Hair follicle dermal papilla cell (primary cell): ENCODE results near the gene HAUS2. TPM values are rescaled to one million over a fixed set of nuclear protein-coding genes. Genes with fewer than 3 reads are reported as not detected.

ENCODE experiments used
- total RNA-seq: library from RNA; depleted of rRNA; stranded (reverse); fragments of >200 nt; gene quantifications from 2 replicates; pipeline ENCODE4 v1.2.3, GENCODE V29; 2012

Gene HAUS2
- total RNA-seq, result 25.8 and 28.2 TPM in 2 replicates

GRCh38 chr15:42548249-42549031 lies at the start of gene HAUS2, which contains the start of gene LRRC57:
TSS of gene HAUS2 (plus strand) at chr15:42548838. CDS start at chr15:42548873, 35 bp downstream.
TSS of gene LRRC57 (minus strand) at chr15:42548793. CDS start at chr15:42548434, 359 bp downstream.

GRCh38 chr15:42575188-42576039 lies 26.8 kb downstream of the HAUS2 start, which contains the start of gene STARD9:
TSS of gene STARD9 (plus strand) at chr15:42575606. CDS start at chr15:42575716, 110 bp downstream.

Other genes with a start within 250 kb of the HAUS2 start
- gene CAPN3, start 189.3 kb upstream of the HAUS2 start, total RNA-seq, result 1.2 and 1.9 TPM in 2 replicates
- gene ZNF106, start 57.7 kb upstream of the HAUS2 start, total RNA-seq, result 97.1 and 98.2 TPM in 2 replicates
- 64.7 and 83.9 TPM in 2 replicates for gene SNAP23, start 53.2 kb upstream of the HAUS2 start, total RNA-seq
- gene LRRC57, start within 50 bp of the HAUS2 start, total RNA-seq, result 14.1 and 17.8 TPM in 2 replicates
- 19.8 and 25.8 TPM in 2 replicates for gene STARD9, start 26.8 kb downstream of the HAUS2 start, total RNA-seq
- gene CDAN1, start 188.3 kb downstream of the HAUS2 start, total RNA-seq, result 5.5 and 8.0 TPM in 2 replicates